ENCODE measurements around the gene SDCBP2.

DNA sequence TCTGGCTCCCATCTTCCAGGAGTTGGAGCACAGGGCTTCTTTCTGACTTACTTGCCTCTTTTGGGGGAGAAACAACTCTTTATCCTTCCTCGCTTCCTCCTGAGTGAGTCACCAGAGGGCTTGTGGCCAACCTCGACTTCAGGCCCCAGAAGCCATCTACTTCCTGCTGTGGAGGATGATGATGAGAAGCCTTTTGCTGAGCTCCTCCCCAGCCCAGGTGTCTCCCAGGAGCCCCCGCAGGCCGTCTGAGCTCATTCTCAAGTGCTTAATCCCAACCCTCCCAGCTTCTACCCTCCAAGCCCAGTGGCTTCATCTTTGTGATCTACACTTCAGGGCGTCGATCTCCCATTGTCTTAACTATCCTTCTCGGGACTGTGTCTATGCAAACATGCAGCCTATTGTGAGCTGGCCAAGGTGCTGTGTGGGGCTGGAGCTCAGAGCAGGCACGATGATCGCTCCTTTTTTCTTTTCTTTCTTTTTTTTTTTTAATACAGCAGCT, 27.9 kb downstream of the SDCBP2 start:
- TF ChIP-seq POLR2A (IDR thresholded peaks at IDR 0.05) = no peak
- no peak for TF ChIP-seq EP300 (IDR thresholded peaks at IDR 0.05; ENCODE audit: low read depth)
- TF ChIP-seq, protein P1, sequence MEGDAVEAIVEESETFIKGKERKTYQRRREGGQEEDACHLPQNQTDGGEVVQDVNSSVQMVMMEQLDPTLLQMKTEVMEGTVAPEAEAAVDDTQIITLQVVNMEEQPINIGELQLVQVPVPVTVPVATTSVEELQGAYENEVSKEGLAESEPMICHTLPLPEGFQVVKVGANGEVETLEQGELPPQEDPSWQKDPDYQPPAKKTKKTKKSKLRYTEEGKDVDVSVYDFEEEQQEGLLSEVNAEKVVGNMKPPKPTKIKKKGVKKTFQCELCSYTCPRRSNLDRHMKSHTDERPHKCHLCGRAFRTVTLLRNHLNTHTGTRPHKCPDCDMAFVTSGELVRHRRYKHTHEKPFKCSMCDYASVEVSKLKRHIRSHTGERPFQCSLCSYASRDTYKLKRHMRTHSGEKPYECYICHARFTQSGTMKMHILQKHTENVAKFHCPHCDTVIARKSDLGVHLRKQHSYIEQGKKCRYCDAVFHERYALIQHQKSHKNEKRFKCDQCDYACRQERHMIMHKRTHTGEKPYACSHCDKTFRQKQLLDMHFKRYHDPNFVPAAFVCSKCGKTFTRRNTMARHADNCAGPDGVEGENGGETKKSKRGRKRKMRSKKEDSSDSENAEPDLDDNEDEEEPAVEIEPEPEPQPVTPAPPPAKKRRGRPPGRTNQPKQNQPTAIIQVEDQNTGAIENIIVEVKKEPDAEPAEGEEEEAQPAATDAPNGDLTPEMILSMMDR (IDR thresholded peaks at IDR 0.05) = no peak
